GM21390 (cell line): ENCODE data around the gene FGD2.

Source experiments
- ATAC-seq: cut with Tn5 transposase; IDR thresholded peaks from one replicate; pipeline ENCODE4 v1.9.1; 2021; ENCODE audit not compliant: unreplicated experiment

FGD2 gene

GRCh38 chr6:37017606-37018197 is 12.2 kb downstream of the FGD2 start:
- no peak for ATAC-seq

GRCh38 chr6:37018198-37019064 is 13.0 kb downstream of the FGD2 start:
- ATAC-seq, result peak; percentile 93

GRCh38 chr6:37019065-37019450 is 13.6 kb downstream of the FGD2 start:
- no peak for ATAC-seq

- no peak for ATAC-seq
Observed at GRCh38 chr6:37020381-37020780, 14.9 kb downstream of the FGD2 start.

GRCh38 chr6:37020812-37021211 is 15.4 kb downstream of the FGD2 start:
- no peak for ATAC-seq

- ATAC-seq, result no peak
Observed at GRCh38 chr6:37021356-37022129, 16.1 kb downstream of the FGD2 start.

- no peak for ATAC-seq
Observed at GRCh38 chr6:37022135-37022863, 16.8 kb downstream of the FGD2 start.

- ATAC-seq, result no peak
Observed at GRCh38 chr6:37024656-37025337, 19.3 kb downstream of the FGD2 start.

- ATAC-seq, result no peak
Observed at GRCh38 chr6:37025621-37026466, 20.4 kb downstream of the FGD2 start.

GRCh38 chr6:37027036-37027720 is 21.7 kb downstream of the FGD2 start:
- ATAC-seq, result no peak

GRCh38 chr6:37027811-37028469 is 22.5 kb downstream of the FGD2 start:
- no peak for ATAC-seq

GRCh38 chr6:37029249-37029971 is 24.0 kb downstream of the FGD2 start:
- ATAC-seq, result no peak

- no peak for ATAC-seq
Observed at GRCh38 chr6:37030599-37030998, 25.1 kb downstream of the FGD2 start.

GRCh38 chr6:37032239-37032638 is 26.8 kb downstream of the FGD2 start:
- ATAC-seq, result no peak

GRCh38 chr6:37033255-37033654 is 27.8 kb downstream of the FGD2 start:
- no peak for ATAC-seq

GRCh38 chr6:37033819-37034795 is 28.7 kb downstream of the FGD2 start:
- ATAC-seq, result no peak

GRCh38 chr6:37036146-37036545 is 30.7 kb downstream of the FGD2 start:
- ATAC-seq, result no peak
